HG02938 (cell line): ENCODE results near the gene MTSS2.
"Not testable (repeated sequence)": the region's sequence is repeated elsewhere in the genome, so short reads cannot be mapped to it uniquely, and the experiment has no call there.

ENCODE experiments used
- ATAC-seq: cut with Tn5 transposase; IDR thresholded peaks from one replicate; pipeline ENCODE4 v1.9.1; 2021; ENCODE audit warnings: mild to moderate bottlenecking, moderate library complexity; ENCODE audit not compliant: unreplicated experiment

MTSS2 gene

DNA sequence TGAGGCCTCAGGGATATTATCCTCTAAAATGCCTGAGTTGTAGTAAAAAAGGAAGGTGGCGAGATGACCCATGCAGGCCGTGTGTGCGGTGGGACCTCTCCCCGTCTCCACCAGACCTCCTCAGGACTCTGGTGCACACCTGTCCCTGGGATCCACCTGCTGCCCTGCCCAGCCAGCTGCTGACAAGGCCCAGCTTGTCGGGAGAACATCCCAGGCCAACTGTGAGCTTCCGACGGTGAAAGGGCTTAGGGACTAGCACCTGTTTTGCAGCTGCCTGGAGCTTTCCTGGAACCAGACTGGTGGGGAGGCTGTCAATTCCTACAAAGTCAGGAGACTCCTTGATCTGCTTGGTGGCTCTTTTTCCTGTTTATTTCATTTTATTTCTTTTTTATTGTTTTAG lies 27.9 kb downstream of the MTSS2 start:
- ATAC-seq = no peak

DNA sequence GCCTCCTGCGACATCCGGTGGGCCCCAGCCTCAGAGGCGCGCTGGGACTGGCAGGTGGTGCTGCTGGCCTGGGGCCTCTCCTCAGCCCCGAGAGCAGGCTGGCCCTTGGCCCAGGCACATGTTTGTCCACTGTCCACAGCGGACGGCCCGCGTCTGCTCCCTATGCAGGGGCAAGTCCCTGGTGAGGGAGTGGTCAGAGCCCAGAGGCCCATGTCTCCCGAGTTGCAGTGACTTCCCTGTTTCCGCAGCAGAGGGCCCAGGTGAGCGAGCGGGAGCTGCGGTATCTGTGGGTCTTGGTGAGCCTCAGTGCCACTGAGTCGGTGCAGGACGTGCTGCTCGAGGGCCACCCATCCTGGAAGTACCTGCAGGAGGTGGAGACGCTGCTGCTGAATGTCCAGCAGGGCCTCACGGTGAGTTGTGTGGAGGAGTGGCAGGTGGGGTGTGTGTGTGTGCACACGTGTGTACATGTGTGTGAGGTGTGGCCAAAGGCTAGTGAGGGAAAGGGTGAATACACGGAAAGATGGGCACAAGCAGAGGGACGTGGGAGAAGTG lies 29.1 kb downstream of the MTSS2 start:
- ATAC-seq = no peak

DNA sequence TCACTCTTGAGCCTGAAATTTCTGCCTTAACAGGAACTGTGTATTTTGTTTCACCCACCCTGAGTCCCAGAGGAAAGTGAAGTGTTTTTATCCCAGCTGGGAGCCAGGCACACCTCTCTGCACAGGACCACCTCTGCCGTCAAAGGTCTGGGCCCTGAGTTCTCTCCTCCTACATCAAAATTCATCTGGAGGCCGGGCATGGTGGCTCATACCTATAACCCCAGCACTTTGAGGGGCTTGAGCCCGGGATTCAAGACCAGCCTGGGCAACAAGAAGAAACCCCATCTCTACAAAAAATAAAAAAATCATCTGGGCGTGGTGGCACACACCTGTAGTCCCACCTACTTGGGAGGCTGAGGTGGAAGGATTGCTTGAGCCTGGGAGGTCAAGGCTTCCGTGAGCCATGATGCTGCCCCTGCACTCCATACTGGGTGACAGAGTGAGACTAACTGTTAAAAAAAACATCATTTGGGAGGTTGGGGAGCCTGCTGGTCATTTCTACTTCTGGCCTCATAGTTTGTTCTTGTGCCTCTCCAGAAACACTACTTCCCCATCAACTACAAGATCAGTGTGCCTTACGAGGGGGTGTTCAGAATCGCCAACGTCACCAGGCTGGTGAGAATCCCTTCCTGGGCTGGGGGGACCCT lies 29.7 kb downstream of the MTSS2 start:
- ATAC-seq = no peak

DNA sequence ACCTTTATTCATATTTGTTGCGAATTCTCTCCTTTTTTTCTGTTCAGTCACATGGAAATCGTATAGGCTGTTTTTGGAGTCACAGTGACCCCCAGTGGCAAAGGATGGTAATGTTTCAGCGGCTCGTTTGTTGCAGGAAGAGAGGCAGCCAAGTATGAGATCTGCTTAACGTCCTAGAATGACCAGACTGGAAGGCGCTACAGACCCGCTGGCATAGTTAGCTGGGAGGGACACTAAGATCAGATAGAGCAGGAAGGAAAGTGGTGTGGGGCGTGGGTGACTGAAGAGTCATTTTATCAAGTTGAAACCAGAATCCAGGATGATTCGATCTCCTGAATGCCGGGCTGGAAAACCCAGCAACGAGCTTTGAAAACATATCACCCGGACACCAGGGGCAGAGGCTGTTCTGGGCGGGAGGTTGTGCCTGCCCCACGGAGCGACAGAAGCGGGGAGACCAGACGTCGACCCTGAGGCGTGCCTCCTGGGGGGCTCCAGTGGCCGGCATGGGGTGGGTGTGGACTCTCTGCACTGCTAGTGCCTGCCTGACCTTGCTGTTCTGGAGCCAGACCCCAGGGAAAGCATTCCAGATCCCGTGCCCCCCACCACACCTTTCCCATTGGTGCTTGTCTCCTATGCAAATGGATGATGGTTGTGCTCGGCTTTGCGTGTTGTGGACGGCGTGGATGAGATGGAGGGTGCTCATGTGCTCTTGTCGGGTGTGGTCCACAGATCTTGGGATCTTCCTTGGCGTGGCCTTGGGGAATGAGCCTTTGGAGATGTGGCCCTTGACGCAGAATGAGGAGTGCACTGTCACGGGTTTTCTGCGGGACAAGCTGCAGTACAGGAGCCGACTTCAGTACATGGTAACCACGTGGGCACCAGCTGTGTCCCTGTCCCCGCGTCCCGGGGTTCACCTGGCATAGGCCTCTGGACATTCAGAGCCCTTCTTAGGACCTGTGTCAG lies 31.8 kb downstream of the MTSS2 start:
- ATAC-seq = no peak

GRCh38 chr16:70653406-70653805 lies 32.4 kb downstream of the MTSS2 start:
- ATAC-seq = no peak

GRCh38 chr16:70652322-70652721 lies 33.5 kb downstream of the MTSS2 start:
- no peak for ATAC-seq

DNA sequence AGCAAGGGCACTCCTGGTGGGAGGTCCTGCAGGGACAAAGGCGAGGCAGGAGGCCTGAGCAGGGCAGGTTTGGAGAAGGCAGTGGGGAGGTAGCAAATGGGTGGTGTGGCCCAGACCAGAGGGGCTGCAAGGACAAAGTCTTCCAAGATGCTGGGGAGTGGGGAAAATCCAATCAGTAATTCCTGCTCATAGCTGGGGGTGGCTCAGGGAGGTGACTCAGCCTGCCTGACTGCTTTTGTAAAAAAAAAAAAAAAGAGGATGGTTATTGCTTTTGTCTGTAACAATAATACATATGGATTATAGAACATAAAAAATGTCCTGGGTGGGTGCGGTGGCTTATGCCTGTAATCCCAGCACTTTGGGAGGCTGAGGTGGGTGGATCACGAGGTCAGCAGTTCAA lies 34.3 kb downstream of the MTSS2 start:
- no peak for ATAC-seq

DNA sequence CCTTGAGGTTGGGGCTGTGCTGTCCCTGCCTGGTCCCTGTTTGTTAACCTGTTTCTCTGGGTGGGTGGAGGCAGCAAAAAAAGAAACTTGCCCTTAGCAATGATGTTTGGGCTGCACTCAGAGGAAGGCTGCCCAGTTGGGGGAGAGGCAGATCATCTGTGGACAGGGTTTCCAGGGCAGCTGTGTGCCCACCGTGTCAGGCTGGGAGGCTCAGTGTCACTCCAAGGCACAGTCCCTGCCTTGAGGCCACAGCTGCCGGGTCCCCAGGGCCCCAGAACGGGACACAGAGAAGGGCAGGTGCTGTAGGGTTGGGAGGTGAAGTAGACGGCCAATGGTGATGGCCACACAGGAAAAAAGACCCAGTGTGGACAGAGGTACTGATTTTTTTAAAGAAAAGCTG lies 35.6 kb downstream of the MTSS2 start:
- no peak for ATAC-seq

DNA sequence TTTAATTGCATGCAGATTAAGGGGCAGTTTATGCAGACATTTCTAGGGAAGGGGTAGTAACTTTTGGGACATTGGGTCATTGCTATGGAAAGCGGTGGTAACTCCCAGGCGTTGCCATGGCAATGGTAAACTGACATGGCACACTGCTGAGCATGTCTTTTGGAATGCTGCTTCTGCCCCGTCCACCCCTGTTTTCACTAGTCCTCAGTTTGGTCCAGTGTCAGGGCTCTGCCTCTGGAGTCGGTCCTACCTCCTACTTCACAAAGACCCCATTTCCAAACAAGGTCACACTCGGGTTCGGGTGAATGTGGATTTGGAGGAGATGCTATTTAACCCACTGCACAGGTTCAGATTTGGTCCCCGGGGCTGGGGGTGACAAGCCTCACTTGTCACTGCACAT lies 36.6 kb downstream of the MTSS2 start:
- ATAC-seq = no peak

DNA sequence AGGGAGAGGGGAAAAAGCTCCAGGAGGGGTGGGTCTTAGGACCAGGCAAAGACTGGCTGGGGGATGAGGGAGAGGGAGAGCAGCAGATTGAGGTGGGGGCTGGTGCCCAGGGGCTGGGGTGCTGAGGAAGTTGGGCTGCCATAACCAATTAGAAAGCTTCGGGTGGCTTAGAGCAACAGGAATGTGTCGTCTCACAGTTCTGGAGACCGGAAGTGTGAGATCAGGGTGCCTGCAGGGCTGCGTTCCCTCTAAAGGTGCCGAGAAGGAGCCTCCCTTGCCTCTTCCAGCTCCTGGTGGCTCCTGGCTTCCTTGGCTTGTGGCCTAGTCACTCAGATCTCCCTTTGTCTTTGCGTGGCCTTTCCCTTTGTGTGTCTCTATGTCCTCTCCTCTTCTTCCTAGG lies 37.2 kb downstream of the MTSS2 start:
- ATAC-seq = no peak

- ATAC-seq = no peak
These were observed 38.2 kb downstream of the MTSS2 start for GRCh38 chr16:70647441-70648359.

- ATAC-seq = no peak
These were observed 39.3 kb downstream of the MTSS2 start, which contains the start of gene IL34 for GRCh38 chr16:70646260-70647241. TSS of gene IL34 (plus strand) at chr16:70646559. CDS start at chr16:70646948, 389 bp downstream.

DNA sequence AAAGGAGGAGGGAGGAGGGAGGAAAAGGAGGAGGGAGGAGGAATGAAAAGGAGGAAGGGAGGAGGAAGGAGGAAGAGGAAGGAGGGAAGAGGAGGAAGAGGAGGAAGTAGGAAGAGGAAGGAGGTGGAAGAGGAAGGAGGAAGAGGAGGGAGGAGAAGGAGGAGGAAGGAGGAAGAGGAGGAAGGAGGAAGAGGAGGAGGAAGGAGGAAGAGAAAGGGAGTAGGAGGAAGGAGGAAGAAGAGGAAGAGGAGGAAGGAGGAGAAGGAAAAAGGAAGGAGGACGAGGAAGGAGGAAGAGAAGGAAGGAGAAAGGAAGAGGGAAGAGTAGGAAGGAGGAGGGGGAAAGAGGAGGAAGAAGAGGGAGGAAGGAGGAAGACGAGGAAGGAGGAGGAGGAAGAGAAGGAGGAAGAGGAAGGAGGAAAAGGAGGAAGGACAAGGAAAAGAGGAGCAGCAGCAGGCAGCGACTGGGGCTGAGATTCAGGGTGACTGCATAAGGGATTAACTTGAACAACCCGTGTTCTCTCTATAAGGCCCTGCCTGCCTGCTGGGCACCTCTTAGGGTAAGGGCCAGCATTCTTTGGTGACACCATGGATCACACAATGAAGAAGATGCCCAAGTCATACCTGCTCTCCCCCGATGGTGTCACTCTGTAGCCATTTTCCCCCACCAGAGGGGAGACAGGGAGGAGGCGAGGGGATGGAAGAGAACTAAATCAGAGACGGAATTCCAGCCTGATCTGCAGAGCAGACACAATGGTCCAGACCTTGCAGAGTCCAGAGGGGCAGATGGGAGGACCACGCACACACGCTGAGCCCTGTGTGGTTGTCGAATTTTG lies 40.9 kb downstream of the MTSS2 start:
- no peak for ATAC-seq

- ATAC-seq = not testable (repeated sequence)
These were observed 42.6 kb downstream of the MTSS2 start for GRCh38 chr16:70643264-70643663.

DNA sequence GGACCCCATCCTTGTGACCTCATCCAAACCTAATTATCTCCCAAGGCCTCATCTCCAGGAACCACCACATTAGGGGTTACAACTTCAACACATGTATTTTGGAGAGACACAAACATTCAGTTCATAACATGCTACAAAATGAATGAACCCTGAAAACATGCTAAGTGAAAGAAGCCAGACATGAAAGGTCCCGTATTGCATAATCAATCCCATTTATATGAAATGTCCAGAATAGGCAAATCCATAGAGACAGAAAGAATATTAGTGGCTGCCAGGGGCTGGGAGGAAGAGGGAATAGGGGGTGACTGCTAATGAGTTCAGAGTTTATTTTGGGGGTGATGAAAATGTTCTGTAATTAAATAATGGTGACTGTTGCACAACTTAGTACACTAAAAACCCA lies 43.2 kb downstream of the MTSS2 start:
- ATAC-seq = no peak

DNA sequence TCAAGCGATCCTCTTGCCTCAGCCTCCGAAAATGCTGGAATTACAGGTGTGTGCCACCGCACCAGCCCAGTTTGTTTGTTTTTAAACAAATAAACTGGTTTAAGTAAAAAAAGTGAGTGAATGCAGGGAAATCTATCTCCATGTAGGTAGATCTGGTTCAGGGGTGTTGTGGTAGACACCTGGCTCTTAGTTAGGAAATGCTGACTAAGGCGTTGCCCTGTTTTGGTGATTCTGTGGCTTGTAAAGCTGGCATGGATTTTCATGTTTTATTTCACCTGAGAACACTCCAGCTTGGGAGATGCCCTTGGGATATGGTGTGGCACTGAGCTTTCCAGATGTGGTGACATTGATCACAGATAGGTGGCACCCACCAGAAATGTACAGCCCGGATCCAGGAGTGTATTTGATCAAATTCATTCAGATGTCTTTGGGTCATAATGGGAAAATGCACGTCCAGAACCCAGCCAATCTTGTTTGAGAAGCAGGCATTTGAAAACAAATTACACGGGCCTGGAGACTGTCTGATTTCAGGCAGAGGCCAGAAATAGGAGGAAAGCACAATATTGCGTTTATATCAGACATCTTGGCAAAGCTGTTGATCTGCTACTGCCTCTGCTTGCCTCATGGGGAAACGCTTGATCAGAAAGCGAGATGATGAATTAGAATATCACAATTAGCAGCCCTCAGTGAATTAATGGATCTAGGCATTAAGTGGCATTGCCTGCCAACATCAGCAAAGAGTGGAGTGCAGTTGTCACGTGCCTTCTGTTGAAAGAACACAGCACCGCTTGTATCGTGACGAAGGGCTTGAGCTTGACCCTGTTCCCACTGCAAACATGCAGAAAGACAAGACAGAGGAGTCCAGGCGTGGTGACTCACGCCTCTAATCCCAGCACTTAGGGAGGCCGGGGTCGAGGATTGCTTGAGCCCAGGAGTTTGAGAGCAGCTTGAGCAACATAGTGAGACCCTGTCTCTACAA lies 46.8 kb downstream of the MTSS2 start:
- ATAC-seq = no peak
